Measurements from ENCODE around the gene TRABD2B.

TRABD2B gene

GRCh38 chr1:47843781-47844557, 153.2 kb downstream of the TRABD2B start:
- TF ChIP-seq CTCF (conservative IDR thresholded peaks at IDR 0.05): no peak
- H3K27ac ChIP-seq: no peak overlapping the region

- no peak for TF ChIP-seq CTCF (conservative IDR thresholded peaks at IDR 0.05)
- H3K27ac ChIP-seq: no peak overlapping the region
Measured at GRCh38 chr1:47843059-47843458, 154.1 kb downstream of the TRABD2B start.

- TF ChIP-seq CTCF (conservative IDR thresholded peaks at IDR 0.05): no peak
- H3K27ac ChIP-seq: no peak overlapping the region
Measured at GRCh38 chr1:47842228-47842919, 154.8 kb downstream of the TRABD2B start.

- no peak overlapping the region for H3K27ac ChIP-seq
- TF ChIP-seq CTCF (conservative IDR thresholded peaks at IDR 0.05): no peak
Measured at GRCh38 chr1:47841356-47841755, 155.8 kb downstream of the TRABD2B start.

- TF ChIP-seq CTCF (conservative IDR thresholded peaks at IDR 0.05): no peak
- H3K27ac ChIP-seq: no peak overlapping the region
Measured at GRCh38 chr1:47840393-47841190, 156.6 kb downstream of the TRABD2B start.

GRCh38 chr1:47839433-47839760, 157.8 kb downstream of the TRABD2B start:
- TF ChIP-seq CTCF (conservative IDR thresholded peaks at IDR 0.05): no peak
- H3K27ac ChIP-seq: no peak overlapping the region

Data from VCaP (cell line).